Activated naive CD8-positive, alpha-beta T cell treated with anti-CD3 and anti-CD28 coated beads, Interleukin-2, amount 50 U/mL, for 16 hours (primary cell): ENCODE results near the gene FBXO41.
A peak's percentile ranks its signal among the peaks of the same experiment; 100 is the strongest.

ENCODE experiments used
- DNase-seq: peaks from one replicate; pipeline ENCODE4 v3.0.0-alpha.2; 2020; ENCODE audit warnings: low read depth, low spot score

The FBXO41 gene, protein sequence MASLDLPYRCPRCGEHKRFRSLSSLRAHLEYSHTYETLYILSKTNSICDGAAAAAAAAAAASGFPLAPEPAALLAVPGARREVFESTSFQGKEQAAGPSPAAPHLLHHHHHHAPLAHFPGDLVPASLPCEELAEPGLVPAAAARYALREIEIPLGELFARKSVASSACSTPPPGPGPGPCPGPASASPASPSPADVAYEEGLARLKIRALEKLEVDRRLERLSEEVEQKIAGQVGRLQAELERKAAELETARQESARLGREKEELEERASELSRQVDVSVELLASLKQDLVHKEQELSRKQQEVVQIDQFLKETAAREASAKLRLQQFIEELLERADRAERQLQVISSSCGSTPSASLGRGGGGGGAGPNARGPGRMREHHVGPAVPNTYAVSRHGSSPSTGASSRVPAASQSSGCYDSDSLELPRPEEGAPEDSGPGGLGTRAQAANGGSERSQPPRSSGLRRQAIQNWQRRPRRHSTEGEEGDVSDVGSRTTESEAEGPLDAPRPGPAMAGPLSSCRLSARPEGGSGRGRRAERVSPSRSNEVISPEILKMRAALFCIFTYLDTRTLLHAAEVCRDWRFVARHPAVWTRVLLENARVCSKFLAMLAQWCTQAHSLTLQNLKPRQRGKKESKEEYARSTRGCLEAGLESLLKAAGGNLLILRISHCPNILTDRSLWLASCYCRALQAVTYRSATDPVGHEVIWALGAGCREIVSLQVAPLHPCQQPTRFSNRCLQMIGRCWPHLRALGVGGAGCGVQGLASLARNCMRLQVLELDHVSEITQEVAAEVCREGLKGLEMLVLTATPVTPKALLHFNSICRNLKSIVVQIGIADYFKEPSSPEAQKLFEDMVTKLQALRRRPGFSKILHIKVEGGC

DNA sequence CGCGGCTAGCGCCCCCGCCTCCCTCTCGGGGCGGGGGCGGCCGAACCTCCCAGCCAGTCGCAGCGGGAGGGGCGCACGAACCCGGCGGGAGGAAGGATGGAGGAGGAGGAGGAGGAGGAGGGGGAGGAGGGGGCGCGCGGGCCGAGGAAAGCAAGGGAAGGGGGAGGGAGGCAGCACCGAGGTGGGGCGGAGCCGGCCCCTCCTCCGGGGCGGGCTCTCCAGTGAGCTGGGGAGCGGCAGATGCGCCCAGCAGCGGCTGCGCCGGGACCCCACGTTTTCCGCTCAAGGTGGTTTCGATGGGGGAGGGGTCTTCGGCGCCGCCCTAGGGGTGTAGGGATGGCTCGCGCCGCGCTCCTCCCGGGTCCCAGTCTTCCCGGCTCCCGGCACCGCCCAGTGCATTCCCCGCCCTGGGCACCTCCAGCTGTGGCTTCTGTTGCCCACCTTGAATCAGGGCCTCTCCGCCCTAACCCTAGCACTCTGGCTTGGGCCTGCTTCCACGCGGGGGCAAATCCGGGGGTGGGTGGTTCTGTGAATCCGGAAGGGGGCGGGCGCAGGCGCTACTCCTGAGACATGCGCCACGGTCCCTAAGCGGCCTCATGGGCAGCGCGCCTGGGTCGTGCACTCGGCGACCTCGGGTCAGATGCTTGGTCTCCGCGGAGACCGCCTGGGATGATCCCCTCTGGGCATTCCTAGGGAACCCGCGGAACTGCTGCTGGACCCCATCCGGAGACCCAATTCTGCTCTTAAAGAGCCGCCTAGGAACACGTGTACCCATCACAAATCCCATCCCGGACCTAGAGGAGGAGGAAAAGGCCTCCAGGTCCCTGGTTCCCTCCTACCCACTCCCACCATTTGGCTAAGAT, at the start of gene FBXO41:
TSS of gene FBXO41 (minus strand) at position 183 of the 863 bp plus-strand sequence. CDS start 14,848 bp downstream, outside the sequence.
- DNase-seq: peak; percentile 67

DNA sequence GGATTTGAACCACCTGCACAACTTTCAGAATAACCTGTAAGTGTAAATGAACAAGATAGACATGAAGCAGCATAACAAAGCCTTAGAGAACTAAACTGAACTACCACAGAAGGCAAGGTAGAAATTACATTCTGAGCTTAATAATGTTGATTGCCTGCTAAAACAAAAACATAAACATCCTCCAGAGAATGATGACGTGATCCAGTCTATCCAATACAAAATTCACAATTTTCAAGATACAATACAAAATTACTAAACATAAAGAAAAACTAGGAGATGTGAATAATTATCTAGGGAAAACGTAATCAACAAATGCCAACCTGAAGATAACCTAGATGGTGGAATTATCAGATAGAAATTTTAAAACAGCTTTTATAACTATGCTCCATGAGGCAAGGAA, 49.8 kb upstream of the FBXO41 start:
- DNase-seq: no peak

- no peak for DNase-seq
Observed at GRCh38 chr2:73333564-73333963, 49.3 kb upstream of the FBXO41 start.

DNA sequence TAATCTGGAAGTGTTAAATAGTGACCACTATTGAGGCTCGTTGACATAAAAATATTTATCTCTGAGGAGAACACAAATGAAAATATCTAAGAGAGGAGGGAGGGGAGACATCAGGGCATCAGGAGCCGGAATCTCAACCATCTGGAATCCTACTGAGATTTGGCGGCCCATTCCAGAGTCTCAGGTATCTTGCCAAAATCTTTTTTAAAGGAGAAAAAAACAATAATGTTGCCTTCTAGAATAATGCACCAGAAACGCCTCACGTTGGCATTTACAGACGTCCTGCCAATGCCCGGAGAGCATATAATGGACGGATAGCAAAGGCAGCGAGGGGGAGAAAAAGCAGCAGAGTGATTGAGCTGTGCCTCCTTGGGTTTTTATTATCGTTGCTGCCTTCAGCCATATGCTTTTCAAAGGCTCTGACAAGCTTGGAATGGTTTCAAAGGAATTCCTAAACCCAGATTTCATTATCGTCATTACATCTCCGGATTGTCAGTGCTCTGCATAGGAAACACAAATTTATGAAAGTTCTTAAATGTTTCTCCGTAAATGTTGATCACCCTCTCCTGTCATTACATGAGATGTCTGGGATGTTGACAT, 39.9 kb upstream of the FBXO41 start:
- no peak for DNase-seq

DNA sequence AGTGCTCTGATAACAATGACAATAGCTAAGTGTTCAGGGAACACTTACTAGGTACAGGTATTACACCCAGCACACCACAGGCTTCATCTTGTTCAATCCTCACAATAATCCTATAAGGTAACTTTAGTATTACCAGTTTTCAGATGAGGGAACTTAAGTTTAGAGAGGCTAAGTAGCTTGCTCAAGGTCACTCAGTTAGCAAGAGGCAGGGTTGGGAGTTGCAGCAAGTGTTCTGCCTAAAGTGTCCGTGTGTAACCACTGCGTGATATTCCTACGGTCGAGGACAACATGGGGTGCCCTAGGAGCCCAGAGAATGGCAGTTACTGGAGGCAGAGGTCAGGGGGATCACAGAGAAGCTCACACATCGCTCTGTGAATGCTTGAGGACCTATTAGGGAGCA, 39.3 kb upstream of the FBXO41 start:
- DNase-seq: no peak

GRCh38 chr2:73314441-73314840, 30.2 kb upstream of the FBXO41 start:
- no peak for DNase-seq

DNA sequence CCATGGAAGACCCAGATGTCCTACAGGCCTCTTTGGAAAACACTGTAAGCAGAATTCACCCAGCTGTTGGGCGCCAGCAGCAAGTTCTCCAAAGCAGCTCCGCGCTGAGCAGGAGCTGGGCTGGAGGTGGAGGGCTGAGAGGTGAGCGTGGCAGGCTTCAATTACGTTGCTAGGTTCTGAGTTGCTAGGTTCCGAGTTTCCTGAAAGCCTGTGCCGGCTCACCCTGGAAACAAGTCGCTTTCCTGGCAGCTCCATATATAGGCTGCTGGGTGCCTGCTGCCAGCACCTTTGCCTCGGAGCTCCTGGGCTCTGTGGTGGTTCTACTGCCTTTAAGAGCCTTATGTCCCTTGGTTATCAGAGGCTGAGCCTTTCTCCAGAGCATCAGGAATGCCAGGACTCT, 23.4 kb upstream of the FBXO41 start:
- no peak for DNase-seq

DNA sequence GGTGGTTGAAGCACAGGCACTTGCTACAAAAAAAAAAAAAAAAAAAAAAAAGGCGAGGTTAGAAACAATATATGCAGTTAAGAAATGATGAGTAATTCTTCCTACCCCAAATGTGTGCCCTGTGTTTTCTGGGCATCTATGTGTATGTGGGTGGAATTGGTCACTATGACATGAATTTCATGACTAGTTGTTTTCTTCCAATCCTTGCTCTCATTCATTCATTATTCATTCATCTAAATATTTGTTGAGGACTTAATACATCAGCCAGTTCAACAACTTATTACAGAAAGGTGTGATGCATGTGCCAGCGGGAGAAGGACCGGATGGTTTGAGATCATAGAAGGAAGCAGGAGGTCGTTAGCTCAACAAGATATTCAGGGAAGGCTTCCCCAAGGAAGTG, 17.4 kb upstream of the FBXO41 start:
- no peak for DNase-seq

GRCh38 chr2:73300926-73301325, 16.6 kb upstream of the FBXO41 start:
- DNase-seq: no peak

DNA sequence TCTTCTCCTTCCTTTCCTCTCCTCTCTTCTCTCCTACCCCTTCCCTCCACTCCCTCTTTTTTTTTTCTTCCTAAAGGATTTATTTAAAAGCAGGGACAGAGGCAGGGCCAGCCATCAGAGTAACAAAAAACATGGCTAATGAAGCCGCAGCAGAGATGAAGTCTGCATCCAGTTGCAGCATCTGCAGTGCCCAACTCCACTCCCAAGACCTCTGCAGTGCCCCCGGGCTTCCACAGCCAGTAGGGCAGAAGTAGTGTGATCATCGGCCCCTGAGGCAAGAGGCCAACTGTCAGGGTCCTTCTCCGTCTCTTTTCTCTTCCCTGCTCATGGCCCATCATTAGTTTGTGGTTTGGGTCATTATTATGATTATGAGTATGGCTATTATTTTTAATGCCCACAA, 13.3 kb upstream of the FBXO41 start:
- no peak for DNase-seq

DNA sequence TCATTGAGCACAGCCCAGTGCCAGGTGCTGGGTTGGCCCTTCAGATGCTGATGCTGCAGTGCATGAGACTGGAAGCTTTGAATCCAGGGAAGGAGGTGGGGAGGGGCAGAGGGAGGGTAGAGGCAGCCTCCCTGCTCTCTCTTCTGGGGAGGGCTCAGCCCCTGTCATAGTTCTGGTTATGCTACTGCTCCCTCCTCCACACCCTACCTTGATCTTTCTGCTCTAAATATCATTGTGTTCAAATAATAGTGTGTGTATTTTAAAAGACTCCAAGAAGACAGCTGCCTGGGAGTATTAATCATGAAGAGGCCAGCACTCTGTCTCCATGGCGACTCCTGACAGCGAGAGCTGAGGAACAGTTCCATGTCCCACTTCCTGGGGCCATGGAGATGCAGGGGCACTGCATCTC, 12.9 kb upstream of the FBXO41 start:
- DNase-seq: no peak

DNA sequence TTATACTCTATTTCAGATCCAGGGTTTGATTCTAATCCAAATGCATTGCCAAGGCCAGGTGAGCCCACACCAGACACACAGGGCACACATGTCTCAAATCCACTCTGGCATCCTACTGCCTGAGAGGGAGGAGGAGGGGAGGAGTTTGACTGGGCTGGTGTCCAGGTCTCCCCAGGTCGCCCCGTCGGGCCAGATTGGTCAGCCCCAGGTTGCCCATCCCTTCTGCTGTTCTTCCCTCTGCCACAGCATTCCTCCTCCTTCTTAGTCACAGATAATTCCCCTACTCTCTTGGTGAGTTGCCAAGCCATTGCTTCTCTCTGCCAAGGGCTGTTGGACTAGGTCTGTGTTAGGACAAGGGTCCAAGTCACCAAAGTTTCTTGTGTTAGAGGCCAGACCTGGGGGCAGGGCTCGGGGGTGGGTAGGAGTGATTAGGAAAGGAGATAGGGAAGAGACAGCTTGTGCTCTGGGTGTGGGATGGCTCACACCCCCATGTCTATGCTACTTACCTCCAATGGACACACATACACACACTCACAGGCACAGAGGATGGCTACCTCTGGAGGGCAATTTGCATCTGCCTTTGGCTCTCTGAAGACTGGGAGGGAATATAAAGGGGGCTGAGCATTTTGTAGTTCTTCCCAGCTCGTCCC, 11.6 kb upstream of the FBXO41 start:
- no peak for DNase-seq

DNA sequence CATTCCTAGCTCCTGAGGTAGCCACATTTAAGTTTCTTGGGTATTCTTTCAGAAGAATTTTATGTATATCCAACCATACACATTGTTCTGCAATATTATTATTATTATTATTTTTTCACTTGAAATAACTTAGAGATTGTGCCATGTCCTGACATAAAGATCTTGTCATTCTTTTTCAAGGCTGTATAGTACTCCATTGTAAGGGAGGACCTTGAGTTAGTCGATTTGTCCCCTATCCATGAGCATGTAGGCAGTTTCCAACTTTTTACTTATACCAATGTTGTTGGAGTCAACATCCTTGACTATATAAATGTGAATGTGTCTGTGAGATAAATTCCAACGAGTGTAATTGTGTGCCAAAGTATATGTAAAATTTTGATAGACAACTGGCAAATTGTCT, 10.0 kb upstream of the FBXO41 start:
- no peak for DNase-seq

GRCh38 chr2:73293534-73294171, 9.4 kb upstream of the FBXO41 start, which contains the start of gene EGR4:
Gene EGR4, minus strand, starts transcription at chr2:73293548. Its CDS starts 231 bp downstream, at chr2:73293317.
- DNase-seq: peak; percentile 81

GRCh38 chr2:73292906-73293533, 8.7 kb upstream of the FBXO41 start:
- no peak for DNase-seq

DNA sequence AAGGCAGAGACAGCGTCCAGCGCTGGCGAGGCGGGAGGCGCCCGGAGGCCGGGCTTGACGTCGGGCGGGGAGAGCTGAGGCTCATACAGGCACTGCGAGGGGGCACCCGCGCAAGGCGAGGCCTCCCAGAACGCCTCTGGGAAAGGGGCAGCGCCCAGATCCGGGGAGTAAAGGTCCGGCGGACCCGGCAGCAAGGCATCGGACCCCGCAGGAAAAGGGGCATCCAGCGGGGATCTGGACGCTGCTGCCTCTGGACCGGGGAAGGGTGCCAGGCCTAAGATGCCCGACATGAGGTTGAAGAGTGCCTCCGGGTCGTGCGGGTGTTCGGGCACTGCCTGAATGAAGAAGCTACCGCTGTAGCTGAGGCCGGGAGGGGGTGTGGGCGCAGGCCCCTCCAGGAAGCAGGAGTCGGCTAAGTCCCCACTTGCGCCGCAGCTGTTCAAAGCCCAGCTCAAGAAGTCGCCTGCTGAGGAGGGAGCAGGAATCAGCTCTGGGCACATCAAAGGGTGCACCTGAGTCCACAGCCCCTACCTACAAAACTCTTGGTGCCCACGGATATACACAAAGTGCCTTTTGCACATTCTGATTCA, 8.1 kb upstream of the FBXO41 start:
- no peak for DNase-seq

- DNase-seq: no peak
Observed at GRCh38 chr2:73291461-73292315, 7.4 kb upstream of the FBXO41 start.

GRCh38 chr2:73291093-73291460, 6.8 kb upstream of the FBXO41 start:
- no peak for DNase-seq
